Spleen (tissue), 7 donors: Measurements from ENCODE around the gene TIMP2.

Experiments
- CTCF ChIP-seq, 11 experiments: fragments of 200-600 bp in 7 of 11; fragments of 450-650 bp in 4 of 11; sonication (generic) in 4 of 11; IDR thresholded peaks in 8 of 11; conservative IDR thresholded peaks in 3 of 11; 1 replicate in 7 of 11; 2 replicates in 4 of 11; pipeline versions ENCODE4 v1.4.0 to v1.8.0; 2016 to 2021; ENCODE audit warnings: antibody characterized with exemption in 11 of 11, inconsistent platforms in 4 of 11, mild to moderate bottlenecking in 1 of 11
- POLR2A ChIP-seq, 3 donors: fragments of 450-650 bp; IDR thresholded peaks; one replicate each; pipeline ENCODE4 v1.5.1; 2017; ENCODE audit warnings: antibody characterized with exemption in 3 of 3, mild to moderate bottlenecking in 1 of 3
- POLR2AphosphoS5 ChIP-seq, 3 donors: sonication (generic); formaldehyde crosslinking; IDR thresholded peaks; one replicate each; pipeline ENCODE4 v1.5.1; 2017; ENCODE audit warnings: antibody characterized with exemption in 3 of 3
- donor health status: DM: no; HTN: no; CAD: no; lungs with moderate emphysema.
- donor health status: DM: no; HTN: no; CAD: no.
- donor health status: DM: no; HTN: no; CAD: no.

- no peak for TF ChIP-seq CTCF (IDR thresholded peaks at IDR 0.05 in 8 of 11, conservative IDR thresholded peaks at IDR 0.05 in 3 of 11)
- no peak for TF ChIP-seq POLR2A (IDR thresholded peaks at IDR 0.05)
- no peak for TF ChIP-seq POLR2AphosphoS5 (IDR thresholded peaks at IDR 0.05)
Measured at GRCh38 chr17:78819806-78820792, 105.1 kb downstream of the TIMP2 start.
